HG03521 (cell line): ENCODE data around the gene AGBL1.
"Not testable (repeated sequence)": the region's sequence is repeated elsewhere in the genome, so short reads cannot be mapped to it uniquely, and the experiment has no call there.

Experiments
- ATAC-seq: cut with Tn5 transposase; IDR thresholded peaks from one replicate; pipeline ENCODE4 v1.9.1; 2021; ENCODE audit warnings: mild to moderate bottlenecking, moderate library complexity; ENCODE audit not compliant: unreplicated experiment

AGBL1 gene

DNA sequence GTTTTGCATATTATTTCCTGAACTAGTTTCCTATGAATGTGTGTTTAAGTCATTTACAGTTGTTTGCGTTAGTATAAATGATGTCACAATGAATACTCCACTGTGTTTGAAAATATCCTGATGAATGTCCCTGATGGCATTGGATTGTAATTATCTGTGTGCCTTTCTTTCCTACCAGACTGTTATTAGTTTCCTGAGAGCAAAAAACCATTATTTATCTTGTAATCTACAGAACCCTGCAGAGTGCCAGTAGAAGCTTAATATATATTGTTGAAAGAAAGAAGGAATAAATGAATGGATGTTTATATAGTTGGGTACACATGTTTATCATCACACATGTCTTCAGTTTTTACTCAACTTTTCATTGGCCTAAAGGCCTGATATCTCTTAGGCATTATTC, 312.6 kb downstream of the AGBL1 start:
- ATAC-seq: no peak

DNA sequence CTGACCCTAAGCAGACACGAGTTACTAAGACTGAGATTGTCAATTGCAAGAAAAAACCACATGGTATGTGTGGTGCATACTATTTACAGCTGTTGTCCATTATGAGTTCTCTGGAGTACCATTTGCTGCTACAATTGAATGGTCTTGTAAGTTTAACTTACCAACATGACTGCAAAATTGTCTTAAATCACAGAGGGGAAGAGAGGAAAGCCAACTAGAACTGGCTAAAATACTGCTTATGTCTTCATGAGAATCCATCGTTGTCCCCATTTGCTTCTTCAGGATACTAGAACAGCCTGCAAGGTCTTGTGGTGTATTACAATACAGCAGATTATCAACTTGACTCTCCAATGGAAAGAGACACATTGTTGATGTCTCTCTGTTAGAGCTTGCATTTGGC, 313.2 kb downstream of the AGBL1 start:
- ATAC-seq: no peak

DNA sequence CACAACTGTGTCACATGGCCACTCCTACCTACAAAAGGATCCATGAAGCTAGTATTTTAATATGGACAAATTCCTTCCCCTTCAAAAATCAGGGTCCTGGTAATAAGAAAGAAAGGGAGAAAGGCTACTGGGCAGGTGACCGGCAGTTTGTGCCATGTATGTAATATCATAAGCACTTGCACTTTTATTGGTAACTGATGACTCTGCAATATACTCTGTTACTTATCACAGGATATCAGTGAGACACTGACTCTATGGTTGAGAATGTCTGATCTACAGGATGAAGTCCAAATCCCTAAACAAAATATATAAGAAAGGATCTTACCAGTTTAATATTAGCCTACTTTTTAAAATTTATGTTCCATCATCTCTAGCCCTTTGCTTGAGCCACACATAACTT, 315.2 kb downstream of the AGBL1 start:
- no peak for ATAC-seq

DNA sequence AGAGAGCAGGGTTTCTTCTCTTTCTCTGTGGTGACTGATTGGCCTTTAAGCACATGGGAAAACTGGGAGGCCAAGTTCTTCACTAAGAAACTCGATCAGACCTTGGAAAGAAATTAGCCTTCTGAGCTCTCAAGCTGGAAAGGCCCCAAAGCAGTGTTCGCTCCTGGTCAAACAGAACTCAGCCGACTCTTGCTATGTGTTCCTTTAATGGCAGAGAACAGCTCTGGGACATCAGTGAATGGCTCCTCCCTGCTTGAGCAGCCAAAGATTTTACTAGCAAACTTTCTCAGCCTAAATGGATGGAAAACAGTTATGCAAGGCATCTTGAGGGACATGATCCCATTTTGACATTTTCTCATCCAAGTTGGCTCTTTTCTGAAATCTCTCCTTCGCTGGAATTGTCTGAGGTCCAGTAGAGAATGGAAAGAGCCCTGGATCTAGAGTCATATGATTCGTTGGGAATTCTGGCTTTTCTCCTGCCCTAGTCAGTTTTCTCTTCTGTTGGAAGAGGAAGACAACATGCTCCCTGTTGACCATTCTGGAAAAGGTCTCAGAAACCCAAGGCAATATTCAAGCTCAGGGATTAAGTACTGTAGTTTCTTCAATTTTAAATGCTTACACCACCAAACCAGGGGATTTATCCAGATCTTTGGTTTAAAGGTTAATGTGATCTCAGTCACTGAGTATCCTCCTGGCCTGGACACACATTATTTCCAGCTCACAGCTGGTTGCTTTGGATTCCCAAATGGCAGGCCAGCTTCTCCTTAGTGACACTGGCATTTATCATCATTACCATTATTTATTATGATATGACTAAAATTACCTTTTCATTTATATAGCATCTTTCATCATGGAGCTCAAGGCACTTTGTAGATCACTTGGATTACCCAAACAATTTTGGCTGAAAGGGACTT, 319.6 kb downstream of the AGBL1 start:
- ATAC-seq: no peak

DNA sequence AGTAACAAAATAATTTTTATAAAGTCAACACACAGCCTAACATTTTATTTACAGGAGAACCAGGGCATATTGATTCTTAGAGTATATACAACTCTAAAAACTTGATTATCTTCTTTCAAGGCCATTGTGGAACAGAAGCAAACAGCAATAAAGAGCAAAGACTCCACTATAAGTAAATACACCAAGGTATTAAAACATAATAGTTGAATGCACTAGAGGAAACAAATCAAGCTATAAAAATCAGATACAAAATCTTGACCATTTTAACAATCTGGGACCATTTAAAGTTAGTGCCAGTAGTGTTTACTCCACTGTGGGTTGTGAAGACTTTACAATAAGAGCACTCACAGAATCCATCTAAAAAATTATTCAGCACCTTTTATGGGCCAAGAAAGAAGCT, 323.6 kb downstream of the AGBL1 start:
- no peak for ATAC-seq

DNA sequence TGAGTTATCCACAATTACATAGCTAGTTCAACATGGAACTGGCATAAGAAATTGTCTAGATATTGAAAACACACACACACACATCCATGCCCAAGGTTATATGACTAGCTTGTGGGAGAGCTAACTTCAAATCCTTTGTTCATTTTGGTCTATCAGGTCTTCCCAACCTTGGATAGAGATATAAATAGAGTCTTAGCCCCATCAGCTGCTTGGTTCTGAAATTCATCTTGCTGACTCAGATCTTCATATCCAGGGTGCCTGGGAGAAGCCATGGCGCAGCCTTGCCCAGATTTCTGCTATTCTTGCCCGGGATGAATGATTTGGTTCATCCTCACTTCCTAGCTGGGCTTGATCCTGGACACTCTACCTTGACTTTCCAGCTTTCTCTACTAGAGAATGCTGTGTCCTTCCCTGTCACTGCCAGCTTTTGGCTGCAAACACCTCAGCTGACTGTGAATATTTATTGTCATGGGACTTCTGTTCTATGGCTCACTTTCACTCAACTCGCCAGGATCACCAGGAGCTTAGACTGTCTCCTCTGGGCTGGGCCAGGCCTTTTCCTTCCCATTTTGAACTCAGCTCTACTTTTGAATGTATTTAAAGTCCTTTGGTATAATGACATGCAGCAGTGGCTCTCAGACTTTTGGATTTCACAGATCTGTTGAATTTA, 324.4 kb downstream of the AGBL1 start:
- ATAC-seq: no peak

DNA sequence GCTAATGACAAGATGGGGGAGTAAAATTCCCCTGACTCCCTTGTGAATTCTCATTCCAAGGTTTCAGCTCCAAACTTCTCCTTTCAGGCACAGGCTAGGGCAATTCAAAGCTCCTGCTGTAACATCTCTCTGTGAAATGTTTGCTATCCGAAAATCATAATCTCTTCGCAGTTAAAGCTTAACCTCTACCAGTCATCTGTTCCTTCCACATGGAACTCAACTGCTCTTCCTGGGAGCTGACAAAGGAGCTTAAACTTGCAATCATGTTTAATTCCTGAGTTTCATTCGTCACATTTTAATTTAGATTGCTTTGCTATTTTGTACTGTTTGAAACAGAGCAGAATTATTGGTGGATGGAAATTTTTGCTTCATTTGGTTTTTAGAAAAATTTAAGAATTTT, 328.6 kb downstream of the AGBL1 start:
- ATAC-seq: no peak

DNA sequence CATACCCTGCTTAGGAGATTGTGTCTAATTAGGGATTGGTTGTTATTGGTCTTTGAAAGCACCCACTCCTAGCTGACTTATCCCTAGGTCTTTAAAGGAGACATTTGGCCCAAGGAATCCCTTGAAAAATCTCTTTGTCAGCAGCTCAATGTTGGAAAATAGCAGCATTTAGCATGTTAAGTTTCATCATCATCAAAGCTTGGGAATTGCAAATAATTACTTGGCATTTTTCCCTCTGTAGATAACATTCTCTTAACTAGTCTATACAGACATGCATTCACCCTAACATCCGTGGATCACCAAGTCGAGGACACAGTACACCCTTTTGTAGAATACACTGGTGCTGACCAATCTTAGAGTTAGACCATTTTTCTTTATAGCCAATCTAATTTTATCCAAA, 332.2 kb downstream of the AGBL1 start:
- ATAC-seq: no peak

DNA sequence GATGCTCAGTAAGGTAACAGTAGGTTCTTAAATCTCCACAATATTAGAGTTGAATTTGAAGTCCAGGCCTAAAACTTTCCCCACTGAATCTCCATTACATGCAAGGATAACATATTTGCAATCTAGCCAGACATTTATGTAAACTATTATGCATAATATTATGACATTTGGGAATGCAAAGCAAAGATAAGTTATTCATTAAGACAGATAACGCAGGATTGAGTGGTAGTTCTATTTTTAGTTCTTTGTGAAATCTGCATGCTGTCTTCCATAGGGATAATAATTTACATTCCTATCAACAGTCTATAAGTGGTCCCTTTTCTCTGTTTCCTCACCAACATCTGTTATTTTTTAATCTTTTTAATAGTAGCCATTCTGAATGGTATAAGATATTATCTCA, 333.5 kb downstream of the AGBL1 start:
- no peak for ATAC-seq

DNA sequence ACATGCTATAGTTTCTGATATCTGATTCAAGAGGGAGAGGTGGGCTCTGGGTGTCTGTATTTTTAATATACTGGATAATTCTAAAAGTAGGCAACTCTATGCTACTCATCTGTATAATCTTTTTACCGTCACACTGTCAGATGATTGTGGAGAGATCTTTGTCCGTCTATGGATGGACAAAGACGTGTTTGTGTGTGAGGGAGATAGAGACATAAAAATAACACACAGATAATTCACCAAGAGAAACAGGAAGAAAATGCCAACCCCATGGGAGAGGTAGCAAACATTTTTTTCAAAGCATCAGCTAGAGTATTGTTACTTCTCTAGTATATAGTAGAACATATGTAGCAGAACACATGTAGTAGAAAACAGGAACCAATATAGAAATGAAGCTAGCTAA, 346.1 kb downstream of the AGBL1 start:
- no peak for ATAC-seq

DNA sequence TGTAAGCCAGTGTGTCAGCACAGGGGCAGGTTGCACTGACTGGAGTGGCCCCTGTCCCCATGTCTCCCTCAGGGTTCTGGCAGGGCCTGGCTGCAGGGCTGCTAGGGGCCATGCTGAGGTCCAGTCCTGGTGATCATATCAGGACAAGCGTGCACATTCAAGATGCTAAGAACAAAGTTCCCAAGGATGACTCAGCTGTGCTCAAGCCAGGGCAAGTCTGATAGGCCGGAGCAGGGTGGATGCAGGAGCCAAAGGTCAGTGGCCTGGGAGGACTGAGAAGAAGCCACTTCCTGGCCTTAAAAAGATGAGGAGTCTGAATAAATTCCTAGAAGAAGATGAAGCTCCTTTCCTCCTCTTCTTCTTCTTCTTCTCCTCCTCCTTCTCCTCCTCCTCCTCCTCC, 353.2 kb downstream of the AGBL1 start:
- ATAC-seq: no peak

DNA sequence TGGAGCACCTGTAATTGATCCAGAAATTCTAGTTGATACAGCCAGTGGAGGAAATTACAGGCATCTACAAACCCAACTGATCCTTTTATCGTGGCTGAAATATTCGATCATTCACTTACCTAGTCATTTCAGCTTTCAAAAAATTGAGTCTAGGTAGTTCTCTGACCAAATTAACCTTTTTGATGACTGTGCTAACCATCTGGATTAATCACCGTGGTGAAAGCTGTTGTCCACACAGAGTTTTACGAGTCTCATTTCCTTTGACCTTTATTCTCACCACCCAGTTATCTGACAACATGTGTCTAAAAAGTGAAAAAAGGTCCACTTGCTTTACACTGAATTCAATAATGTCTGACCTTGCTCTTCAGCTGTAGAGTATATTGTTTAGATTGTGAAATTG, 354.3 kb downstream of the AGBL1 start:
- ATAC-seq: no peak

DNA sequence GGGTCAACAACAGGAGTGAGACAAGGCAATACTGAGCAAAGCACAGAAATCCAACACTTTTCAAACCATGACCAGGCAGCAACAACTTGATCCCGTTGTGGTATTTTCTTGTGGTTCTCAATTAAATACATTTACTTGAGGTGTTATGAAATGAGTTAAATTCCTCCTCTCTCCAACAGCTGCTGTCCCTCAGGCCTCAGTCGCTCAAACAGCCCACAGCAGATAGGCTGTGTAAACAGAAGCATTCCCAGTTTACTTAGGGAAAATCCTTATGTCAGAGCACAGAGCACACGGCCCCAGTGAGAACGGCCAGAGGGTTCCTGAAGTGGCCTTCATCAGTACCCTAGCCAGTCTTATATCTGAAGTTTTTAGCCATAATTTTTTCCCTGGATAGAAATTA, 359.9 kb downstream of the AGBL1 start:
- ATAC-seq: no peak

DNA sequence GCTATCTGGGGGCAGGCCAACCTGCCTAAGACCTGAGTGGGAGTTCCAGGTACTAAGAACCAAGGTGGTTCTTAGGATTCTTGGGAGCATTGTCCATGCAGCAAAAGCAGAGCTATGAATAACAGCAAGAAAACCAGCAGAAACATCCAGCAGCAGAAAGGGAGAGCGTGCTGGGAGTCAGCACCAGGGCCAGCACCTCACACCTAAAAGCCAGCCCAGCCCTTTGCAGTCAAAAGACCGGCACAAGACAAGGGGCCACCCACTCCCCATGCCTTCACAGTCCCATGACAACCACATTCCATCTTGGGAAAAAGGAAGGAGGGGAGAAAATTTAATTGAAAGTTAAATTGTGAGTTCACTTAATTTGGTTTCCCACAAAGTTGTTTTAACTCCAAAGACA, 364.9 kb downstream of the AGBL1 start:
- no peak for ATAC-seq

DNA sequence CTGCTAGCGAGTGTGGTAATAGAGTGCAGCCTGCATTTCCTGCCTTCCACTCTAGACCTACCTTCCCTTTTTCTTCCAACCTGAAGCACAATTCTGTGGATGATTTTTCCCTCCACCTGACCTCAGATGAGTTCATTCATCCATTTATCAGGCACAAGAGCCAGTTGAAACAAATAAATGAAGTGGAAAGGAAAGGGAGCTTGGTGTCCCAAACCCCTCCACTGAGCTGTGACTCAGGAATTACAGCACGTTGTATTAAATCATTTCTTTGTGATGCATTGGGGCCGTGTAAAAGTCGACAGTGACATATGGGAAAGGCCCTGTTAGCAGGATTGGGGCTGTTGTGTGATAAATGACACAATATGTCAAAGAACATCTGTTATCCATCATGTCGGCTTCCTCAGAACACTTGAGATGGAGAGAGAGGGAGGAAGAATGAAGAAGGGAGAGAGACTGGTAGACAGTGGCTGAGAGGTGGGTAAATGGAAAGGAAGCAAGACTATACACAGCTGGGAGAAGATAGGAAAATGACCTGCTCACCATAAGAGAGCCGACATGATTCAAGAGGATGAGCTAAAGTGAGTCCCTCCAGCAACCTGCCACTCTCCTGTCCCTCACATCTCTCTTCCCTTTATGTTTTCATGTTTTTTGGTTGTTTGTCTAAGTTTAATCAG, 366.0 kb downstream of the AGBL1 start:
- ATAC-seq: no peak

DNA sequence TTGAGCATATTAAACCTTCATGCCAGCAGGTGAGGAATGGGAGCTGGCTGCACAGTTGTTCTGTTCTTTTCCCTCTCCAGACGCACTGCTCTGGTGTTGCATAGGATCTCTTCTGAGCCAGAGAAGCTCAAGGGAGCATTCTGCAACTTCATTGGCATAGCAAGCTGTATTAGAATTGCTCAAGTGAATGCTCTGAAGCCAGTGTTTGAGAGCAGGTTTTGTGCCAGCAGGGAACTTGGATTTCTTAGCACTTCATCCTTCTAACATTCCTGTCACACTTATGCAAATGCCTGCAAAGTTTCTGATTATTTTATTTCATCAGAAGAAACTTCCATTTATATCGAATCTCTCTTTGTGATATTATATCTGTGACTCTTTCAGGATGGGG, 366.6 kb downstream of the AGBL1 start:
- no peak for ATAC-seq

DNA sequence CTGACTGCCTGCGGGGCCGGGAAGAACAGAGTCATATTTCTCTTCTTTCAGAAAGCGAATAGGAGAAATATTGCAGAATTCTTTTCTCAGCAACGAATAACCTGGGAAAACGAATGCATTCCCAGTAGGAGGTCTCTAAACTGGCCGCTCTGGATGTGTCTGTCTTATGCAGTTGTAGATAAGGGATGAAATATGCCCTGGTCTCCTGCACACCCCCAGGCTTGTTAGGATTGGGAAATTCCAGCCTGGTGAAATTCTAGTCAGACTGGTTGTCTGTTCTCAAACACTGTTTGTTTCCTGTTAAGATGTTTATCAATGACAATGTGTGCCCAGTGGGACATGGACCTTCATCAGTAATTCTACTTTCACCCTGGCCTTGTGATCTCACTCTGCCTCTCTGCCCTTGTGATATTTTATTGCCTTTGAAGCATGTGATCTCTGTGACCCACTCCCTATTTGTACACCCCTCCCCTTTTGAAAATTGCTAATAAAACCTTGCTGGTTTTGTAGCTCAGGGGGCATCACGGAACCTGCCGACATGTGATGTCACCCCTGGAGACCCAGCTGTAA, 385.9 kb downstream of the AGBL1 start:
- not testable (repeated sequence) for ATAC-seq

DNA sequence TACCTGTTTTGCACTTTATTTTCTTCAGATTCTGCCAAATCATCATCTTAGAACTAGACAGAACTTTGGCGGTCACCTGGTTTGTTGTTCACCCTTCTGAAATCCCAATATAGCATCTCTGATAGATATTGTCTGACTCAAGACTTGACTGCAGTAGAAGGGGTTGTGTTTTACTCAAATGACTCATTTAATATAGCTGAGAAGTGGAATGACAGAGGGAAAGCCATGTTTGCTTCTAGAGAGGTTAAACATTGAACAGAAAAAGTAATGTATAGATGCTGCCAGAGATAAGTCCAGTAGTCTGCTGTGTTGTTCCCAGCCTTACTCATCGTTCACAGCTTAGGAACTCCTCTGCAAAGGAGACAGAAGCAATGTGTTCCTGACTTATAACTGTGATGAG, 402.0 kb downstream of the AGBL1 start:
- no peak for ATAC-seq

DNA sequence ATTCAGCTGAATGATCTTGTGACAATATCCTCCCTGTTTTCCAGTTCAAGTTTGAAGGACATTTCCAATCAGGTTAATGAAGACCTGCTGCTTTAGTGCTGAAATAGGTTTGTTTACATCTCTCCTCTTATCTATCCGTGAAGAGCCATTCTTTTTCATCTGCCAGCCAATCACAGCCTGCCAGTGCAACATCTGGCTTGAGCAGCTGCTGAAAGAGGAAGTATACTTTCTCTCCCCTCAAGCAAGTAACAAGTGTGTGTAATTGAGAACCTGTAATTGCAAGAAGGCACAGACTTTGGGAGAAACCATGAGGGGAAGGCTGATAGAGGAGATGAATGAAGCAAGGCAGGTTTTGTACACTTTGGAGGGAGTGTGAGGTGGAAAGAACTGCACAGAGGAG, 404.3 kb downstream of the AGBL1 start:
- no peak for ATAC-seq

DNA sequence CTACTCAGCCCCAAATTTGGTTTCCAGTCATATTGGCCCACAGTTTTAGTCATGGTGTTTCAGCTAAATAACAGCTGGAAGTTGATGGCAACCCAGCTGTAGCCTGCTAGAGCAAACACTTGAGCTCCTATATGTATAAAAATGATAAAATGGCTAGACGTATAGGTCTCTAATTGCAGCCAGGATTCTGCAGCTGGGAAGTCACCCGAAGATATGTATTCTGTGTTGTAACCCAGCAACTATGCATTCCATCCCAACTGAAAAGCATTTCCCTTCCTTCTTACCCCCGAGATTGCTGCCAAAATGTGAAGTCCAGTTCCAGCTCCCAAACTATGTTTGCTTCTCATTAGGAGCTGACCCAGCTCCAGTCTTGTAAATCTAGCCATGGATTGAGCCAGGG, 408.4 kb downstream of the AGBL1 start:
- ATAC-seq: no peak

DNA sequence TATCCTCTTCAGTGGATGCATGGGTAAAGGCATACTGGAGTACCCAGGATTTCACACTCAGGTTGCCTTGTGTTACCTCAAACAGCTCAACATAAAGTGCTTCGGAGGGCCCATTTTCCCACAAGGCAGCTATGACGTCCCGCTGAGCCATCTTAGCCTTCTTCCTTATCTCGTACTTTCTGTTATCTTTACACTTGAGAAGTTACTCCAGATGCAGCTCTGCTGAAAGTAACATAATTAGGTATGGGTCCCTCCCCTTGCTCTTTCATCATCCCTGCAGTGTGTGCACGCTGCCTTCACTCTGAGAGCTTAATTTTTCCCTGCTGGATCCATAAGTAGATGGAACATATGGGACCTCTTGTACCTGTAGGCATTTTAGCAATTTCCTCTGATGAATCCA, 410.3 kb downstream of the AGBL1 start:
- ATAC-seq: no peak

DNA sequence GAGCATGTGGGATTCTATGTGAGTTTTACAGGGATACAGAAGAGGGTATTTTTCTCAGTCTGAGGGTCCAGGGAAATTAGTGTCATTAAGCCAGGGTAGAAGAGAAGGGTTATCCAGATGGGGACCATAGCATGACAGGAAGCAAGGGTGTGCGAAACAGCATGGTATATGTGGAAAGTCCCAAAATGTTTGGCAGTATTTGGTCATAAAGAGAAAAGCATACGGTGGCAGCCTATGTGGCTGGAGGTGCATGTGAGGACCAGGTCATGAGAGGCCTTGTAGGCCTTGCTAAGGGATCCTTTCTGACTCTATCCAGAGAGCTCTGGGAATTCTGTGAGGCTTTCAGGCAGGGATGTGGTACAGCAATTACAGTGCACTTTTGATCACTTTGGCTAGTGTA, 411.4 kb downstream of the AGBL1 start:
- no peak for ATAC-seq
